Activated gamma-delta T cell treated with anti-CD3 and anti-CD28 coated beads, Interleukin-2, amount 50 U/mL, for 16 hours (primary cell): ENCODE data around the gene PRAC2.

Experiments
- DNase-seq: peaks from one replicate; pipeline ENCODE4 v3.0.0-alpha.2; 2020; ENCODE audit warnings: low read depth

The PRAC2 gene

GRCh38 chr17:48734333-48735061 lies 11.5 kb downstream of the PRAC2 start:
- DNase-seq: no peak

DNA sequence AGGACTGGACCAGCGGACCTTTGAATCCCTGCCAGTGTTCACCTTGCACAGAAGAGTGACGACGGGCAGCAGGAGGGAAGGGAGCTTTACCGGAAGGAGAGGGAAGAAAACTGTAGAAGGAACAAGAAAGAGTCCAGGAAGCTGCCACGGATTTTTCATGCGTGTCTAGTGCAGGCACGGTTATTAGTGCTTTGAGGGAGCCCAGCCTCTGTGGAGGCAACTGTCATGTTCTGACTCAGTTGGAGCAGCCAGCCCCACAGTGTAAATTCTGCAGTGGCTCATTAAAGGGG lies 12.0 kb downstream of the PRAC2 start:
- no peak for DNase-seq

DNA sequence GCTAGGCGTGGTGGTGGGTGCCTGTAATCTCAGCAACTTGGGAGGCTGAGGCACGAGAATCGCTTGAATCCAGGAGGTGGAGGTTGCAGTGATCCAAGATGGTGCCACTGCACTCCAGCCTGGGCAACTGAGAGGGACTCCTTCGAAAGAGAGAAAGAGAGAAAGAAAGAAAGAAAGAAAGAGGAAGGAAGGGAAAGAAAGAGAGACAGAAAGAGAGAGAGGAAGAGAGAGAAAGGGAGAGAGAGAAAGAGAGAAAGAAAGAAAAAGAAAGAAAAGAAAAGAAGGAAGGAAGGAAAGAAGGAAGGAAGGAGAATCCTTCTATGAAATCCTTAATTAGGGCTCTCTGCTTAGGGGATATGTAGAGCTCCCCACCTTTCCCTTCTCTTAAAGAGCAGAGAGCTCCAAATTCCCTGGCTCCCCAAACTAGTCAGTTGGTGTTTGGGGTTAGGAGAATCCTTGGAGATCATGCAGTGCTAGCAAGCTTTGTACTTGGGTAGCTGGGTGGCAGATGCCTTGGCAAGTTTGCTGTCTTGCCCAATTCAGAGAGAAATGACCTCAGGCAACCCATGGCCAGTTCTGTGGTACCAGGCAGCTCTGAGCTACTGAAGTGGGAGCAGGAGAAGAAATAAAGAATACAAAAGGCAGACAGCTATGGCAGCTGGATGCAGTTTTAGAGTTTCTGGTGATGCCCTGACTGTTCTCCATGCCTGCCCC lies 14.5 kb downstream of the PRAC2 start:
- no peak for DNase-seq

- no peak for DNase-seq
Measured at GRCh38 chr17:48738424-48738802, 15.4 kb downstream of the PRAC2 start.

- no peak for DNase-seq
Measured at GRCh38 chr17:48738803-48739526, 16.0 kb downstream of the PRAC2 start.

DNA sequence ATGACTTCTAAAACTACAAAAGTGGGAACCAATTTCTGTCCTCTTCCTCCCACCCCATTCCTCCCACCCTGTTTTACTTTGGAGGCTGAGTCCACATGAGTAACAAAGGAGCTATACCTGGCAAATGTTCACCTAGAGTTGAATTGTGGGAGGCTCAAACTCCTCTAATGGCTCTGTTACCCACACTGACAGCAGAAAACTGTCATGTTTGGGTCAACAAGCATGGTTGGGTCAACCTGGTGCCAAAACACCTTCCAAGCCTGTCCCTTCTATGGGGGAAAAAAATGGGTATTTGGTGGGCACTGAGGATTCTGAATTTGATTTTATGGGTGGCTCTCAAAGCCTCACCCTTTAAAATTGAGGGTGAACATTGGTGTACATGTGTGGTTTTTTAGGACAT lies 17.6 kb downstream of the PRAC2 start:
- DNase-seq: no peak

DNA sequence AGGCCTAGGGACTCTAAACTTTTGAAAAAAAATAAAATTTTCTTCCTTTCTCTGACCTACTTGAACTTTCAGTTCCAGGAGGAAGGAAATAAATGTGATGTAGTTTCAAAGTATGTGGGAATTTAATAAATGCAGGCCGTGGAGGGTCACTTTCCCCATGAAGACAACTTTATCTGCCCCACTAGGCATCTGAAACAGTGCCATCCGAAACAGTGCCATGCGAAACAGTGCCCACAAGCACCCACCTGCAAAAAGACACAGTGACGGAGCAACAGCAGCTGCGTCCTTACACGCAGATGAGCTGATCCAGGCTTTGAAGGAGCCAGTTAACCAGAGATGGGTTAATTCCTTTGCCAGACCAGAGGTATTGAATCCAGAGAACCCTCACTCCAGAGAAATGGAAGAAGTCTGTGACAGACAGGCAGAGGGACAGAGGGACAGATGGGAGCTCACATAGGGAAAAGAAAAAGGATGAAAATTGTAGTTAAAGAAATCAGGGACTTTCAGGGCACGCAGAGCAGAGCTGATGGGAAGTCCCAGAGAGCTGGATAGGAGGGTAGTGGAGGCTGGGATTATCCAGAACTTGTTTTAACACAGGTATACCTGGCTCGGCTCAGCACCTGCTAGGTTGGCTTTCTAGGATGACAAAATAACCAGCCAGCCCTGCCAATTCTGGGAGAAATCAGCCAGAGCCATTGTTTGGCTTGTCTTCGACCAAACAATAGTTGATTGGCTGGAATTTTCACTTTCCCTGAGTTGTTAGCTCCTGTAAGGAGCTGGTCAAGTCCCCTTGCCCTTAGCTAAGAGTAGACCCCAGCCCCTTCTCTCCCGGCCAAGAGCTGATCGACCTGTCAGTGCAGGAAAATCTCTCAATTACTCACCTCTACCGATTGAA lies 22.6 kb downstream of the PRAC2 start:
- no peak for DNase-seq

GRCh38 chr17:48746916-48747444 lies 24.0 kb downstream of the PRAC2 start:
- no peak for DNase-seq

DNA sequence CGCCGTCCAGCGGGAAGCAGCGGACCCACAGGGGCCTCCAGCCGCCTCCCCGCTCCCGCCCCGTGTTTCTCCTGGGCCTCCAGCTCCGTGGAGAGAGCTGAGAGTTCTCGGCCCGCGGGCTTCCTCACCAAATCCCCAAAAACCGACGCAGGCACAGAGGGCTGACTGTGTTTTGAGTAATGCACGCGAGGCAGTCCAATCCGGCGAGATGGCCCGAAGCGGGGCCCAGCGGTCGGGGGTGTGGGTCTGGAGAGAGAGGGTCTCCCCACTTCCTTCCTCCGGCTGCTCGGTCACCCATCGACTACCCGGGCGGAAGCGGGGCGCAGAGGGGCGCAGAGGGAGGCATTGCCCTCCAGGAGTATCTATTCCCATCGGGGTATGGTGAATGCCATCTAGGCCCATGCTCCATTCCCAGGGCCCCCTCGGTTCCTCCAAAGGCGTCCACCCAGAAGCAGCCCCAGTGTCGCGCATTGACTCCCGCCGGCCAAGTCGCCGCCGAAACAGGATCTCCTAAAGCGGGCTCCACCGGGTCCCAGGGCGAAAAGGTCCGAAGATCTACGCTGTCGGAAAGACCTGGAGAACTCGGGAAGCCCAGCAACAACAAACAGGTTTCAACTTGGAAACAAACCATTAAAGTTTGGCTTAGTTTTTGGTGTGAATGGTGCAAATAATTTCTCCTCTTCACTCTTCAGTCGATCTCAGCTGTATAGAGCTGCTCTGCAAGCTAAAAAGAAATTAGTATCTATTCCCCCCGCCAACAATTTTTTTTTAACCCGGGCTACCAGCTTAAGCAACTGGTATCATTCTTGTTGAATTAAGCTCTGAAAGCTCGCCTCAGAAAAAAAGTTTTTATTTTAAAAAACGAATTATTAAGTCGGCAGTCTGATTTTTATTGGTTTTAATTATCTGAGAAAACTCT lies 24.7 kb downstream of the PRAC2 start:
- DNase-seq: no peak

- DNase-seq: no peak
Measured at GRCh38 chr17:48748718-48749566, 26.0 kb downstream of the PRAC2 start.

- no peak for DNase-seq
Measured at GRCh38 chr17:48749621-48750553, 26.9 kb downstream of the PRAC2 start.

GRCh38 chr17:48751172-48751571 lies 28.2 kb downstream of the PRAC2 start:
- DNase-seq: no peak

- no peak for DNase-seq
Measured at GRCh38 chr17:48751733-48752398, 28.9 kb downstream of the PRAC2 start.

DNA sequence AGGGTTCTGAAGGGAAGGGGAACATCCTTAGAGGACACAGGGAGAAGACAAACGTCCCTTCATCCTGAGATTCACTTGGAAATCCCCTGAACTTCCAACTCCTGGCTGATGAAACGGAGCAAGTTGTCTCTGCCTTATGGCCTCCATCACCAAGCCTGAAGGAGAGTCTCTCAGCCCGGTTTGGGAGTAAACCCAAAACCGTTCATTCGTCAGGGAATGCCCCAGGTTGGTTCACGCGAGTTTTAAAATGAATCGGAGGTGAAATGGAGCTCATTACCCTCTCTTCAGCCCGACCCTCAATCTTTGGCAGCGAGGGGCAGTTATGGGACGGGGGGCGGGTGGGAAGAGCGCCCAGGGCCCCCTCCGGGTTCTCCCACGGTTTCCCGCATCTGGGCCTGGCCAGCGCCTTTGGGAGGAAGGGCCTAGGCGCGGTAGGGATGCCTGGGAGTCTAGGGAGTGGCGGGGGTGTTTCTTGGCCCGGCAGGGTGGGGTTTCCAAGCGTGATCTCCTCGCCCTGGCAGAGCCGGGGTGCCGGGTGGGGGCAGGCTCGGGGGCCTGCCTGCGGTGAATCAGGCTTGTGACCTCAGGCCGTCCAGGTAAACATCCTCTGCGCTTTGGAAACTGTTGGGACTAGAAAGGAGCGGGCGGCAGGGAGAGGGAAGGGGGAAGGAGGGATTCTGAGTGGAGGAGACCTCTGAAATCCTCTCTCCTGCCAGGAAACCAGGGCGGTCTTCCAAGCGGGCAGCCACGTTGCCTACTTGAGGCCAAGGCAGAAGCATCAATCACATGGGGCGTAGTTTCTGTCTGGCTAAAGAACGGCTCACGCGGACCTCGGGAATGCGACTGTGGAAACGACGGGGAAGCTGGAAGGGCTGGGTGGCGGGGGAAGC lies 29.7 kb downstream of the PRAC2 start:
- DNase-seq: no peak

DNA sequence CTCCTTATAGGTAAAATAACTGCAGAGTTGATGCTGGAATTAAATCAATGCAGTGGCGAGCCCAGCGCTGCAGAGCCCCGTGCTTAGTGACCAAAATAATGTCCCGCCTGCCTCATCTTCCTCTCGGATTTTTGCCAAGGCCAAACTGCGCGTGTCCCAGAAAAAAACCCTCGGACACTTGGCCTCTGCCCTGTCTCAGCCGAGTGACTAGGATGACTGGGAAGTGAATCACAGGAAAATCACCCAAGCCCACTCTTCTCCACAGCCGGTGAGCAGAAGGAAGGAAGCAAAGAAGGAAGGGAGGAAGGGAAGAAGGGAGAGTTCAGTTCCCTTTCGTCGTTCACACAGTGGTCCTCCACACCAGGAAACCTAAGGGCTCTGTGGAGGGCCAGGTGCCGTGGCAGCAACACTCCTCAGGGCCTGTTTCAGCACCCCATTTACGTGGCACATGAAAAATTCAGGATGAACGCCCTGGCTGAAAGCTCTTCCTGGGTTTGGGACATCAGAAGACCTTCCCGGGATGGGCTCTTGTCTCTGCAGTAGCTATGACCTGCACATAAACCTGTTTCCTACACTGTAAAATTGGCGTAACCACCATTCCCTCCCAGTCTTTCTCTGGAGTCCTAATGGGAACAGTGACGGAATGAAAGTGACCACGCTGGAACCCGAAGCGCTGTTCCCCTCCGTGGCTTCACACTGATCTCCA lies 31.0 kb downstream of the PRAC2 start:
- no peak for DNase-seq

GRCh38 chr17:48754500-48755261 lies 31.7 kb downstream of the PRAC2 start:
- DNase-seq: no peak
